HEK293 (cell line): ENCODE data around the gene SH3BGR.

Source experiments
- CTCF ChIA-PET: fragments of 350-600 bp; formaldehyde crosslinking; extraction: SDS; loops from one replicate; lab custom pipeline; 2021; ENCODE audit warnings: antibody characterized with exemption; lab: Yijun Ruan, JAX
- POLR2A ChIA-PET: fragments of 300-600 bp; formaldehyde crosslinking; extraction: SDS; loops from one replicate; lab custom pipeline; 2020; ENCODE audit warnings: antibody characterized with exemption, inconsistent platforms; lab: Yijun Ruan, JAX
- H3K27ac ChIP-seq: fragments of 200-500 bp; sonication (Bioruptor generic); 2 replicates; pipeline ENCODE4 v1.5.1; 2014; ENCODE audit warnings: low read depth, low read length, control low read depth, inconsistent platforms; ENCODE audit errors: extremely low read depth
- H3K36me3 ChIP-seq, 2 experiments: fragments of 200-500 bp in 1 of 2; sonication (Bioruptor generic) in 1 of 2; 1 replicate in 1 of 2; 2 replicates in 1 of 2; pipeline ENCODE4 v1.5.1; 2014 to 2017; ENCODE audit warnings: inconsistent platforms in 2 of 2, low read length in 2 of 2; ENCODE audit not compliant: control insufficient read depth in 2 of 2, insufficient read depth in 1 of 2
- H3K4me1 ChIP-seq: fragments of 200-500 bp; sonication (Bioruptor generic); 2 replicates; pipeline ENCODE4 v1.5.1; 2014; ENCODE audit warnings: mild to moderate bottlenecking, low read length, inconsistent platforms; ENCODE audit not compliant: control insufficient read depth, insufficient read depth
- H3K4me3 ChIP-seq: 2 replicates; pipeline ENCODE4 v1.5.1; 2011; ENCODE audit warnings: low read depth, mild to moderate bottlenecking, control low read depth, low read length, moderate library complexity
- H3K9me3 ChIP-seq: fragments of 200-500 bp; sonication (Bioruptor generic); 2 replicates; pipeline ENCODE4 v1.5.1; 2014; ENCODE audit warnings: low read depth, low read length, inconsistent platforms; ENCODE audit not compliant: control insufficient read depth, insufficient read depth
- BCL11A ChIP-seq: fragments of 450-650 bp; formaldehyde crosslinking; IDR thresholded peaks from 2 replicates; pipeline ENCODE4 v1.5.1; 2016; ENCODE audit warnings: low read depth, missing biosample characterization, missing genetic modification characterization
- GLI2 ChIP-seq: fragments of 450-650 bp; formaldehyde crosslinking; IDR thresholded peaks from 2 replicates; pipeline ENCODE4; 2017; ENCODE audit warnings: missing biosample characterization, missing genetic modification characterization, low read depth, borderline replicate concordance
- KLF1 ChIP-seq: fragments of 450-650 bp; formaldehyde crosslinking; IDR thresholded peaks from 2 replicates; pipeline ENCODE4 v1.5.1; 2016; ENCODE audit warnings: missing biosample characterization, missing genetic modification characterization
- PRDM10 ChIP-seq: fragments of 450-650 bp; formaldehyde crosslinking; IDR thresholded peaks from 2 replicates; pipeline ENCODE4 v1.5.1; 2016; ENCODE audit warnings: missing biosample characterization, missing genetic modification characterization
- RBAK ChIP-seq: fragments of 450-650 bp; formaldehyde crosslinking; IDR thresholded peaks from 2 replicates; pipeline ENCODE4 v1.5.1; 2016; ENCODE audit warnings: missing biosample characterization, missing genetic modification characterization
- ZBTB48 ChIP-seq: fragments of 450-650 bp; formaldehyde crosslinking; IDR thresholded peaks from 2 replicates; pipeline ENCODE4 v1.5.1; 2016; ENCODE audit warnings: missing biosample characterization, missing genetic modification characterization
- ZBTB8A ChIP-seq: fragments of 450-650 bp; formaldehyde crosslinking; IDR thresholded peaks from 2 replicates; pipeline ENCODE4 v1.5.1; 2016; ENCODE audit warnings: missing biosample characterization, missing genetic modification characterization
- ZNF114 ChIP-seq: fragments of 450-650 bp; formaldehyde crosslinking; IDR thresholded peaks from 2 replicates; pipeline ENCODE4 v1.5.0; 2017; ENCODE audit warnings: missing biosample characterization, missing genetic modification characterization
- ZNF133 ChIP-seq: fragments of 450-650 bp; formaldehyde crosslinking; IDR thresholded peaks from 2 replicates; pipeline ENCODE4 v1.5.1; 2016; ENCODE audit warnings: missing biosample characterization, missing genetic modification characterization
- ZNF169 ChIP-seq: fragments of 450-650 bp; formaldehyde crosslinking; IDR thresholded peaks from 2 replicates; pipeline ENCODE4 v1.5.1; 2016; ENCODE audit warnings: missing biosample characterization, missing genetic modification characterization
- ZNF174 ChIP-seq: fragments of 450-650 bp; formaldehyde crosslinking; IDR thresholded peaks from 2 replicates; pipeline ENCODE4 v1.5.0; 2017; ENCODE audit warnings: missing biosample characterization, mild to moderate bottlenecking, missing genetic modification characterization
- ZNF184 ChIP-seq: fragments of 450-650 bp; IDR thresholded peaks from 2 replicates; pipeline ENCODE4 v1.5.1; 2018; ENCODE audit warnings: missing biosample characterization, mild to moderate bottlenecking, missing genetic modification characterization
- ZNF2 ChIP-seq: fragments of 450-650 bp; formaldehyde crosslinking; IDR thresholded peaks from 2 replicates; pipeline ENCODE4 v1.5.1; 2016; ENCODE audit warnings: missing biosample characterization, missing genetic modification characterization
- ZNF214 ChIP-seq: fragments of 450-650 bp; formaldehyde crosslinking; IDR thresholded peaks from 2 replicates; pipeline ENCODE4 v1.5.1; 2017; ENCODE audit warnings: missing biosample characterization, mild to moderate bottlenecking, missing genetic modification characterization, borderline replicate concordance
- ZNF24 ChIP-seq: fragments of 450-650 bp; formaldehyde crosslinking; IDR thresholded peaks from 2 replicates; pipeline ENCODE4 v1.5.1; 2016; ENCODE audit warnings: missing biosample characterization, missing genetic modification characterization
- ZNF248 ChIP-seq: fragments of 450-650 bp; formaldehyde crosslinking; IDR thresholded peaks from 2 replicates; pipeline ENCODE4 v1.5.1; 2017; ENCODE audit warnings: missing biosample characterization, missing genetic modification characterization
- ZNF350 ChIP-seq: fragments of 450-650 bp; formaldehyde crosslinking; IDR thresholded peaks from 2 replicates; pipeline ENCODE4 v1.5.0; 2017; ENCODE audit warnings: missing biosample characterization, mild to moderate bottlenecking, missing genetic modification characterization
- ZNF555 ChIP-seq: fragments of 450-650 bp; formaldehyde crosslinking; conservative IDR thresholded peaks from 2 replicates; pipeline ENCODE4 v1.5.1; 2017; ENCODE audit warnings: missing biosample characterization, mild to moderate bottlenecking, missing genetic modification characterization, inconsistent platforms
- ZNF560 ChIP-seq: fragments of 450-650 bp; formaldehyde crosslinking; IDR thresholded peaks from 2 replicates; pipeline ENCODE4 v1.5.1; 2017; ENCODE audit warnings: missing biosample characterization, missing genetic modification characterization, borderline replicate concordance
- ZNF645 ChIP-seq: fragments of 450-650 bp; formaldehyde crosslinking; IDR thresholded peaks from 2 replicates; pipeline ENCODE4; 2016; ENCODE audit warnings: missing biosample characterization, missing genetic modification characterization
- ZSCAN30 ChIP-seq: fragments of 450-650 bp; IDR thresholded peaks from 2 replicates; pipeline ENCODE4 v1.5.1; 2018; ENCODE audit warnings: missing biosample characterization, mild to moderate bottlenecking, missing genetic modification characterization, moderate library complexity
- ZSCAN4 ChIP-seq: fragments of 450-650 bp; formaldehyde crosslinking; IDR thresholded peaks from 2 replicates; pipeline ENCODE4 v1.5.1; 2017; ENCODE audit warnings: missing biosample characterization, missing genetic modification characterization
- TF ChIP-seq, protein P1 (sequence below): fragments of 450-650 bp; formaldehyde crosslinking; IDR thresholded peaks from 2 replicates; pipeline ENCODE4 v1.5.1; 2017; ENCODE audit warnings: missing biosample characterization, missing genetic modification characterization
- TF ChIP-seq, protein P2 (sequence below): IDR thresholded peaks from 2 replicates; pipeline ENCODE4 v1.6.1; 2011; ENCODE audit warnings: mild to moderate bottlenecking, low read depth, low read length, borderline replicate concordance
- TF ChIP-seq, protein P3 (sequence below): fragments of 450-650 bp; IDR thresholded peaks from 2 replicates; pipeline ENCODE4 v1.5.1; 2018; ENCODE audit warnings: missing biosample characterization, mild to moderate bottlenecking, missing genetic modification characterization

Gene SH3BGR

GRCh38 chr21:39552856-39553255 lies 101.1 kb downstream of the SH3BGR start (continued):
- TF ChIP-seq ZNF645 (tag by site-specific recombination) (no peak), ZNF24 (tag by site-specific recombination) (no peak), ZNF2 (tag by site-specific recombination) (no peak), ZSCAN4 (tag by site-specific recombination) (no peak), ZNF560 (tag by site-specific recombination) (no peak), ZNF214 (no peak), ZNF133 (no peak), ZNF248 (tag by site-specific recombination) (no peak), ZSCAN30 (no peak), ZNF184 (no peak), ZNF555 (tag by site-specific recombination) (no peak), ZNF350 (tag by site-specific recombination) (no peak), KLF1 (tag by site-specific recombination) (no peak)

- Histone ChIP-seq H3K9me3 (no peaks in the 10 kb centered on the region), H3K27ac (no peak overlapping the region), H3K4me1 (no peaks in the 10 kb centered on the region), H3K4me3 (no peak overlapping the region), H3K36me3 (no peaks in the 10 kb centered on the region)
- TF ChIP-seq BCL11A = no peak
- TF ChIP-seq, protein P1, sequence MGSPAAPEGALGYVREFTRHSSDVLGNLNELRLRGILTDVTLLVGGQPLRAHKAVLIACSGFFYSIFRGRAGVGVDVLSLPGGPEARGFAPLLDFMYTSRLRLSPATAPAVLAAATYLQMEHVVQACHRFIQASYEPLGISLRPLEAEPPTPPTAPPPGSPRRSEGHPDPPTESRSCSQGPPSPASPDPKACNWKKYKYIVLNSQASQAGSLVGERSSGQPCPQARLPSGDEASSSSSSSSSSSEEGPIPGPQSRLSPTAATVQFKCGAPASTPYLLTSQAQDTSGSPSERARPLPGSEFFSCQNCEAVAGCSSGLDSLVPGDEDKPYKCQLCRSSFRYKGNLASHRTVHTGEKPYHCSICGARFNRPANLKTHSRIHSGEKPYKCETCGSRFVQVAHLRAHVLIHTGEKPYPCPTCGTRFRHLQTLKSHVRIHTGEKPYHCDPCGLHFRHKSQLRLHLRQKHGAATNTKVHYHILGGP (tag by site-specific recombination) = no peak
- no peak for TF ChIP-seq ZNF560 (tag by site-specific recombination)
- TF ChIP-seq, protein P2, sequence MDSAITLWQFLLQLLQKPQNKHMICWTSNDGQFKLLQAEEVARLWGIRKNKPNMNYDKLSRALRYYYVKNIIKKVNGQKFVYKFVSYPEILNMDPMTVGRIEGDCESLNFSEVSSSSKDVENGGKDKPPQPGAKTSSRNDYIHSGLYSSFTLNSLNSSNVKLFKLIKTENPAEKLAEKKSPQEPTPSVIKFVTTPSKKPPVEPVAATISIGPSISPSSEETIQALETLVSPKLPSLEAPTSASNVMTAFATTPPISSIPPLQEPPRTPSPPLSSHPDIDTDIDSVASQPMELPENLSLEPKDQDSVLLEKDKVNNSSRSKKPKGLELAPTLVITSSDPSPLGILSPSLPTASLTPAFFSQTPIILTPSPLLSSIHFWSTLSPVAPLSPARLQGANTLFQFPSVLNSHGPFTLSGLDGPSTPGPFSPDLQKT = no peak
- TF ChIP-seq ZNF169 (tag by site-specific recombination) = no peak
- TF ChIP-seq, protein P3, sequence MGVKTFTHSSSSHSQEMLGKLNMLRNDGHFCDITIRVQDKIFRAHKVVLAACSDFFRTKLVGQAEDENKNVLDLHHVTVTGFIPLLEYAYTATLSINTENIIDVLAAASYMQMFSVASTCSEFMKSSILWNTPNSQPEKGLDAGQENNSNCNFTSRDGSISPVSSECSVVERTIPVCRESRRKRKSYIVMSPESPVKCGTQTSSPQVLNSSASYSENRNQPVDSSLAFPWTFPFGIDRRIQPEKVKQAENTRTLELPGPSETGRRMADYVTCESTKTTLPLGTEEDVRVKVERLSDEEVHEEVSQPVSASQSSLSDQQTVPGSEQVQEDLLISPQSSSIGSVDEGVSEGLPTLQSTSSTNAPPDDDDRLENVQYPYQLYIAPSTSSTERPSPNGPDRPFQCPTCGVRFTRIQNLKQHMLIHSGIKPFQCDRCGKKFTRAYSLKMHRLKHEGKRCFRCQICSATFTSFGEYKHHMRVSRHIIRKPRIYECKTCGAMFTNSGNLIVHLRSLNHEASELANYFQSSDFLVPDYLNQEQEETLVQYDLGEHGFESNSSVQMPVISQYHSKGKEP (tag by site-specific recombination) = no peak
- TF ChIP-seq ZBTB48 = no peak
- TF ChIP-seq ZBTB8A (tag by site-specific recombination) = no peak
- TF ChIP-seq ZNF114 (tag by site-specific recombination) = no peak
- TF ChIP-seq RBAK = no peak
- no peak for TF ChIP-seq PRDM10 (tag by site-specific recombination)
- TF ChIP-seq GLI2 (tag by site-specific recombination) = no peak
- TF ChIP-seq ZNF174 (tag by site-specific recombination) = no peak
- ChIA-PET POLR2A (no interaction called here), CTCF (interaction anchor here (1.0 kb wide), 1 partner anchor 34 kb away, joined by 4 read pairs; no protein-coding TSS in a partner anchor)
Measured at GRCh38 chr21:39553331-39553730, 101.6 kb downstream of the SH3BGR start.
